Naive thymus-derived CD4-positive, alpha-beta T cell (primary cell): ENCODE results near the gene CD8B. TPM values are rescaled to one million over a fixed set of nuclear protein-coding genes. Genes with fewer than 3 reads are reported as not detected.

ENCODE experiments used
- ATAC-seq: fragments of 150-1000 bp; cut with Tn5 transposase; 2 replicates; pipeline ENCODE4 v1.10.0; 2021; ENCODE audit warnings: mild to moderate bottlenecking, moderate library complexity
- CTCF ChIA-PET: fragments of 350-600 bp; sonication (Branson Sonifier 250); formaldehyde crosslinking; loops from one replicate; lab custom pipeline; 2021; ENCODE audit warnings: antibody characterized with exemption; lab: Charles Lee
- POLR2A ChIA-PET: fragments of 350-600 bp; sonication (Branson Sonifier 250); formaldehyde crosslinking; loops from one replicate; lab custom pipeline; 2021; ENCODE audit warnings: antibody characterized with exemption, inconsistent platforms; lab: Charles Lee
- DNase-seq, 9 donors: peaks; one replicate each; pipeline versions ENCODE4 v3.0.0 to v3.0.0-alpha.2; 2020 to 2022; ENCODE audit warnings: mixed read lengths in 1 of 9
- H3K27ac ChIP-seq: one replicate; pipeline ENCODE4 v1.7.0; 2013; ENCODE audit warnings: mild to moderate bottlenecking, low read depth, low read length, moderate library complexity
- H3K27me3 ChIP-seq, 2 donors: one replicate each; pipeline ENCODE4 v1.7.0; 2013; ENCODE audit warnings: low read length in 2 of 2, mild to moderate bottlenecking in 2 of 2, moderate library complexity in 2 of 2; ENCODE audit not compliant: control insufficient read depth in 2 of 2, insufficient read depth in 2 of 2
- H3K36me3 ChIP-seq, 3 experiments: 1 replicate in 2 of 3; 2 replicates in 1 of 3; pipeline ENCODE4 v1.7.0; 2013; ENCODE audit warnings: low read length in 3 of 3, mild to moderate bottlenecking in 3 of 3, moderate library complexity in 1 of 3; ENCODE audit not compliant: insufficient read depth in 3 of 3, control insufficient read depth in 2 of 3
- H3K4me1 ChIP-seq, 2 donors: one replicate each; pipeline ENCODE4 v1.7.0; 2013; ENCODE audit warnings: low read length in 2 of 2, mild to moderate bottlenecking in 2 of 2, moderate library complexity in 1 of 2; ENCODE audit not compliant: control insufficient read depth in 2 of 2, insufficient read depth in 2 of 2
- H3K4me3 ChIP-seq: 2 replicates; pipeline ENCODE4 v1.7.0; 2013; ENCODE audit warnings: mild to moderate bottlenecking, low read length
- H3K9me3 ChIP-seq, 3 experiments: 1 replicate in 2 of 3; 2 replicates in 1 of 3; pipeline ENCODE4 v1.7.0; 2013; ENCODE audit warnings: low read length in 3 of 3; ENCODE audit not compliant: control insufficient read depth in 2 of 3
- H3K27ac Mint-ChIP-seq, 9 donors: one replicate each; pipeline ENCODE4 v1.8.0; 2020 to 2022; ENCODE audit warnings: mixed read lengths in 9 of 9, mild to moderate bottlenecking in 8 of 9, moderate library complexity in 5 of 9, inconsistent platforms in 2 of 9
- H3K27me3 Mint-ChIP-seq, 5 donors: one replicate each; pipeline ENCODE4 v1.8.0; 2021 to 2022; ENCODE audit warnings: mixed read lengths in 5 of 5, mild to moderate bottlenecking in 1 of 5
- H3K36me3 Mint-ChIP-seq, 5 donors: one replicate each; pipeline ENCODE4 v1.8.0; 2020 to 2022; ENCODE audit warnings: mixed read lengths in 5 of 5, mild to moderate bottlenecking in 3 of 5, inconsistent platforms in 1 of 5
- H3K4me1 Mint-ChIP-seq, 7 donors: one replicate each; pipeline ENCODE4 v1.8.0; 2020 to 2022; ENCODE audit warnings: mixed read lengths in 7 of 7, mild to moderate bottlenecking in 3 of 7, inconsistent platforms in 1 of 7
- H3K4me3 Mint-ChIP-seq, 10 donors: one replicate each; pipeline ENCODE4 v1.8.0; 2020 to 2022; ENCODE audit warnings: mild to moderate bottlenecking in 10 of 10, mixed read lengths in 10 of 10, moderate library complexity in 6 of 10, inconsistent platforms in 2 of 10
- H3K9me3 Mint-ChIP-seq, 11 donors: one replicate each; pipeline ENCODE4 v1.8.0; 2020 to 2022; ENCODE audit warnings: mixed read lengths in 11 of 11, mild to moderate bottlenecking in 4 of 11, inconsistent platforms in 1 of 11, moderate library complexity in 1 of 11
- intact Hi-C, 2 donors: fragments of 100-400 bp; cut with micrococcal nuclease; formaldehyde crosslinking; loops; one replicate each; pipeline ENCODE4 v1.15.1; 2023
- polyA plus RNA-seq, 2 donors: library from polyadenylated mRNA; unstranded; fragments of 300-500 nt; fragmentation: Illumina TruSeq; gene quantifications; one replicate each; pipeline ENCODE4 v1.2.3, GENCODE V29; 2021
- total RNA-seq, 6 experiments: library from RNA in 5 of 6; stranded (reverse) in 5 of 6; gene quantifications; 1 replicate in 5 of 6; 2 replicates in 1 of 6; pipeline ENCODE4 v1.2.3 and lab custom pipeline; 2021 to 2026

The CD8B gene
- total and polyA plus RNA-seq, 7 experiments from 2014 or later, result 1.1 to 23.7 (median 2.4) TPM

- H3K27me3 ChIP-seq, result peaks cover 0 to 17% of the 10 kb centered on the region in 2 donors
- ATAC-seq, result no peak
- DNase-seq, result no peak
- H3K4me1 Mint-ChIP-seq, result peaks cover 10 to 28% (median 22%) of the 10 kb centered on the region in 7 donors
- POLR2A ChIA-PET, result no interaction called here
- no peaks in the 10 kb centered on the region for H3K9me3 ChIP-seq
- H3K36me3 Mint-ChIP-seq, result peaks cover 0 to 8% (median 0%) of the 10 kb centered on the region in 5 donors
- H3K4me3 Mint-ChIP-seq, result peak overlapping the region in 5 of 10 donors; percentile 5 to 69 (median 44)
- H3K27ac ChIP-seq, result no peak overlapping the region
- CTCF ChIA-PET, result interaction anchor here (0.6 kb wide), 1 partner anchor 31 kb away, joined by 3 read pairs; no protein-coding TSS in a partner anchor
- H3K27ac Mint-ChIP-seq, result no peak overlapping the region
- H3K4me3 ChIP-seq, result peak overlapping the region; percentile 50
- H3K36me3 ChIP-seq, result peaks cover 0 to 26% (median 0%) of the 10 kb centered on the region in 3 experiments
- H3K27me3 Mint-ChIP-seq, result peaks cover 19 to 73% (median 29%) of the 10 kb centered on the region in 5 donors
- H3K9me3 Mint-ChIP-seq, result peaks cover 0 to 2% (median 0%) of the 10 kb centered on the region in 11 donors
- peaks cover 16 to 63% of the 10 kb centered on the region in 2 donors for H3K4me1 ChIP-seq
- intact Hi-C loops, result no loop called here
Observed at GRCh38 chr2:86787736-86788135, 74.0 kb downstream of the CD8B start.

- H3K9me3 ChIP-seq, result no peaks in the 10 kb centered on the region
- no peak overlapping the region for H3K27ac ChIP-seq
- H3K4me1 Mint-ChIP-seq, result peaks cover 3 to 15% (median 10%) of the 10 kb centered on the region in 7 donors
- intact Hi-C loops, result no loop called here
- H3K27me3 Mint-ChIP-seq, result peaks cover 8 to 59% (median 15%) of the 10 kb centered on the region in 5 donors
- ChIA-PET POLR2A (no interaction called here), CTCF (interaction anchor here (0.9 kb wide), 1 partner anchor 22 kb away, joined by 3 read pairs; no protein-coding TSS in a partner anchor)
- H3K36me3 Mint-ChIP-seq, result peaks cover 0 to 3% (median 0%) of the 10 kb centered on the region in 5 donors
- H3K4me3 Mint-ChIP-seq, result no peak overlapping the region
- peaks cover 9 to 47% of the 10 kb centered on the region in 2 donors for H3K4me1 ChIP-seq
- peaks cover 0 to 2% (median 0%) of the 10 kb centered on the region in 11 donors for H3K9me3 Mint-ChIP-seq
- DNase-seq (no peak), ATAC-seq (peak; percentile 75)
- no peak overlapping the region for H3K27ac Mint-ChIP-seq
- peaks cover 0 to 26% (median 0%) of the 10 kb centered on the region in 3 experiments for H3K36me3 ChIP-seq
- peaks cover 0 to 4% of the 10 kb centered on the region in 2 donors for H3K27me3 ChIP-seq
- H3K4me3 ChIP-seq, result peak overlapping the region; percentile 29
Observed at GRCh38 chr2:86786001-86786536, 75.6 kb downstream of the CD8B start.

GRCh38 chr2:86785456-86785855 lies 76.2 kb downstream of the CD8B start:
- H3K9me3 ChIP-seq, result no peaks in the 10 kb centered on the region
- H3K27ac Mint-ChIP-seq, result peak overlapping the region in 1 of 9 donors; percentile 15
- ATAC-seq (peak; percentile 49), DNase-seq (no peak)
- H3K27me3 ChIP-seq, result peaks cover 0 to 4% of the 10 kb centered on the region in 2 donors
- peaks cover 0 to 12% (median 7%) of the 10 kb centered on the region in 7 donors for H3K4me1 Mint-ChIP-seq
- peak overlapping the region; percentile 37 for H3K4me3 ChIP-seq
- peaks cover 5 to 55% (median 12%) of the 10 kb centered on the region in 5 donors for H3K27me3 Mint-ChIP-seq
- H3K4me3 Mint-ChIP-seq, result no peak overlapping the region
- no peaks in the 10 kb centered on the region for H3K36me3 Mint-ChIP-seq
- peaks cover 0 to 26% (median 0%) of the 10 kb centered on the region in 3 experiments for H3K36me3 ChIP-seq
- CTCF ChIA-PET, result interaction anchor here (0.9 kb wide), 1 partner anchor 23 kb away, joined by 3 read pairs; no protein-coding TSS in a partner anchor
- H3K27ac ChIP-seq, result no peak overlapping the region
- H3K4me1 ChIP-seq, result peaks cover 5 to 45% of the 10 kb centered on the region in 2 donors
- POLR2A ChIA-PET, result no interaction called here
- intact Hi-C loops, result no loop called here
- peaks cover 0 to 2% (median 0%) of the 10 kb centered on the region in 11 donors for H3K9me3 Mint-ChIP-seq

- Histone ChIP-seq H3K9me3 (no peaks in the 10 kb centered on the region), H3K4me3 (no peak overlapping the region), H3K27me3 (no peaks in the 10 kb centered on the region), H3K27ac (no peak overlapping the region), H3K4me1 (peaks cover 0 to 45% of the 10 kb centered on the region in 2 donors), H3K36me3 (peaks cover 0 to 20% (median 0%) of the 10 kb centered on the region in 3 experiments)
- DNase-seq, result no peak
- Mint-ChIP-seq H3K27ac (peak overlapping the region in 1 of 9 donors; percentile 9), H3K4me1 (peaks cover 0 to 7% (median 0%) of the 10 kb centered on the region in 7 donors), H3K9me3 (no peaks in the 10 kb centered on the region), H3K4me3 (no peak overlapping the region), H3K27me3 (peaks cover 0 to 42% (median 7%) of the 10 kb centered on the region in 5 donors), H3K36me3 (no peaks in the 10 kb centered on the region)
- CTCF ChIA-PET, result no interaction called here
- no peak for ATAC-seq
- POLR2A ChIA-PET, result no interaction called here
- intact Hi-C loops, result no loop called here
Observed at GRCh38 chr2:86783615-86784339, 77.9 kb downstream of the CD8B start.

- H3K27ac Mint-ChIP-seq, result no peak overlapping the region
- ATAC-seq (no peak), DNase-seq (no peak)
- no peaks in the 10 kb centered on the region for H3K9me3 Mint-ChIP-seq
- POLR2A ChIA-PET, result no interaction called here
- peaks cover 0 to 3% (median 0%) of the 10 kb centered on the region in 7 donors for H3K4me1 Mint-ChIP-seq
- Histone ChIP-seq H3K27me3 (no peaks in the 10 kb centered on the region), H3K9me3 (no peaks in the 10 kb centered on the region), H3K27ac (no peak overlapping the region), H3K4me1 (peaks cover 0 to 37% of the 10 kb centered on the region in 2 donors), H3K4me3 (no peak overlapping the region), H3K36me3 (peaks cover 0 to 17% (median 0%) of the 10 kb centered on the region in 3 experiments)
- peaks cover 0 to 32% (median 4%) of the 10 kb centered on the region in 5 donors for H3K27me3 Mint-ChIP-seq
- no peak overlapping the region for H3K4me3 Mint-ChIP-seq
- H3K36me3 Mint-ChIP-seq, result no peaks in the 10 kb centered on the region
- CTCF ChIA-PET, result no interaction called here
- intact Hi-C loops, result no loop called here
Observed at GRCh38 chr2:86782748-86783147, 78.9 kb downstream of the CD8B start.

GRCh38 chr2:86781363-86781762 lies 80.3 kb downstream of the CD8B start:
- H3K27ac Mint-ChIP-seq, result no peak overlapping the region
- intact Hi-C loops, result no loop called here
- CTCF ChIA-PET, result interaction anchor here (0.9 kb wide), 1 partner anchor 16 kb away, joined by 5 read pairs; no protein-coding TSS in a partner anchor
- Histone ChIP-seq H3K27me3 (no peaks in the 10 kb centered on the region), H3K36me3 (peaks cover 0 to 9% (median 0%) of the 10 kb centered on the region in 3 experiments), H3K4me1 (peaks cover 0 to 28% of the 10 kb centered on the region in 2 donors), H3K9me3 (no peaks in the 10 kb centered on the region), H3K27ac (no peak overlapping the region), H3K4me3 (no peak overlapping the region)
- peaks cover 0 to 2% (median 0%) of the 10 kb centered on the region in 7 donors for H3K4me1 Mint-ChIP-seq
- POLR2A ChIA-PET, result no interaction called here
- peaks cover 0 to 2% (median 0%) of the 10 kb centered on the region in 11 donors for H3K9me3 Mint-ChIP-seq
- DNase-seq (no peak), ATAC-seq (no peak)
- H3K27me3 Mint-ChIP-seq, result peaks cover 0 to 21% (median 0%) of the 10 kb centered on the region in 5 donors
- H3K36me3 Mint-ChIP-seq, result peaks cover 0 to 10% (median 0%) of the 10 kb centered on the region in 5 donors
- H3K4me3 Mint-ChIP-seq, result no peak overlapping the region
